Measurements from ENCODE around the gene PGD.

Gene PGD

GRCh38 chr1:10433790-10434189 is 34.9 kb downstream of the PGD start (continued):
- TF ChIP-seq ZNF565 (CRISPR knock-in tag; conservative IDR thresholded peaks at IDR 0.05; ENCODE audit: low read depth) (no peak), BACH2 (CRISPR knock-in tag; IDR thresholded peaks at IDR 0.05; ENCODE audit: borderline replicate concordance) (no peak), CREB5 (CRISPR knock-in tag; IDR thresholded peaks at IDR 0.05; ENCODE audit: low read depth) (no peak), ISL1 (CRISPR knock-in tag; IDR thresholded peaks at IDR 0.05) (no peak), POU6F1 (CRISPR knock-in tag; IDR thresholded peaks at IDR 0.05; ENCODE audit: borderline replicate concordance, low read depth) (no peak), SNAI2 (CRISPR knock-in tag; IDR thresholded peaks at IDR 0.05) (no peak), GLIS3 (CRISPR knock-in tag; IDR thresholded peaks at IDR 0.05) (no peak), TOX (CRISPR knock-in tag; IDR thresholded peaks at IDR 0.05; ENCODE audit: borderline replicate concordance) (no peak)

DNA sequence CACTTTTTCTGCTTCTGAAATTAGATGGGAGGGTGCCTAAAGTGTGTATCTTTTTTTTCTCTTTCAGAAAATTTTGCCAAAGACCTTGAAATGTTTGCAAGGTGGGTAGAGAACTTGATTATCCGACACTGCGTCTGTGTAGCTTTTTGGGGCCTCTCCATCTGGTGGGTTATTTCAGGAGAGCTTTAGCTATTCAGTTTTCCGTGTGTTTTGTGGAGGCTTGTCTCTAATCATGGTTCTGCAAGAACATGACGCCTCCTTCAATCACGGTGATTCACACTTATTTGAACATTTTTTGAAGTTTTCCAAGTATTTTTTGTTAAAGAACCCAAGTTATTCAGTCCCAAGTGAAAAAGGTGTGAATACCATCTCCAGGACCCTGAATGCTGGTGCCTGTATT is 35.7 kb downstream of the PGD start:
- TF ChIP-seq ZC3H10 (CRISPR knock-in tag; IDR thresholded peaks at IDR 0.05), result no peak
- TF ChIP-seq ZFP30 (CRISPR knock-in tag; IDR thresholded peaks at IDR 0.05), result no peak
- TF ChIP-seq, protein P1, sequence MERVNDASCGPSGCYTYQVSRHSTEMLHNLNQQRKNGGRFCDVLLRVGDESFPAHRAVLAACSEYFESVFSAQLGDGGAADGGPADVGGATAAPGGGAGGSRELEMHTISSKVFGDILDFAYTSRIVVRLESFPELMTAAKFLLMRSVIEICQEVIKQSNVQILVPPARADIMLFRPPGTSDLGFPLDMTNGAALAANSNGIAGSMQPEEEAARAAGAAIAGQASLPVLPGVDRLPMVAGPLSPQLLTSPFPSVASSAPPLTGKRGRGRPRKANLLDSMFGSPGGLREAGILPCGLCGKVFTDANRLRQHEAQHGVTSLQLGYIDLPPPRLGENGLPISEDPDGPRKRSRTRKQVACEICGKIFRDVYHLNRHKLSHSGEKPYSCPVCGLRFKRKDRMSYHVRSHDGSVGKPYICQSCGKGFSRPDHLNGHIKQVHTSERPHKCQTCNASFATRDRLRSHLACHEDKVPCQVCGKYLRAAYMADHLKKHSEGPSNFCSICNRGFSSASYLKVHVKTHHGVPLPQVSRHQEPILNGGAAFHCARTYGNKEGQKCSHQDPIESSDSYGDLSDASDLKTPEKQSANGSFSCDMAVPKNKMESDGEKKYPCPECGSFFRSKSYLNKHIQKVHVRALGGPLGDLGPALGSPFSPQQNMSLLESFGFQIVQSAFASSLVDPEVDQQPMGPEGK (CRISPR knock-in tag; IDR thresholded peaks at IDR 0.05; ENCODE audit: borderline replicate concordance), result no peak
- TF ChIP-seq GLIS3 (CRISPR knock-in tag; IDR thresholded peaks at IDR 0.05), result no peak
- no peak for TF ChIP-seq PPARA (CRISPR knock-in tag; IDR thresholded peaks at IDR 0.05; ENCODE audit: borderline replicate concordance)
- TF ChIP-seq ZFP3 (CRISPR knock-in tag; IDR thresholded peaks at IDR 0.05), result no peak
- TF ChIP-seq TSHZ2 (CRISPR knock-in tag; IDR thresholded peaks at IDR 0.05), result no peak
- no peak for TF ChIP-seq CREB5 (CRISPR knock-in tag; IDR thresholded peaks at IDR 0.05; ENCODE audit: low read depth)
- TF ChIP-seq RARB (CRISPR knock-in tag; IDR thresholded peaks at IDR 0.05), result no peak
- no peak for TF ChIP-seq OSR1 (CRISPR knock-in tag; IDR thresholded peaks at IDR 0.05)
- no peak for TF ChIP-seq ZNF70 (CRISPR knock-in tag; IDR thresholded peaks at IDR 0.05)
- no peak for TF ChIP-seq TCF4 (CRISPR knock-in tag; IDR thresholded peaks at IDR 0.05; ENCODE audit: borderline replicate concordance)
- no peak for TF ChIP-seq CSRNP3 (CRISPR knock-in tag; IDR thresholded peaks at IDR 0.05)
- no peak for TF ChIP-seq ZNF8 (CRISPR knock-in tag; IDR thresholded peaks at IDR 0.05)
- no peak for ATAC-seq

DNA sequence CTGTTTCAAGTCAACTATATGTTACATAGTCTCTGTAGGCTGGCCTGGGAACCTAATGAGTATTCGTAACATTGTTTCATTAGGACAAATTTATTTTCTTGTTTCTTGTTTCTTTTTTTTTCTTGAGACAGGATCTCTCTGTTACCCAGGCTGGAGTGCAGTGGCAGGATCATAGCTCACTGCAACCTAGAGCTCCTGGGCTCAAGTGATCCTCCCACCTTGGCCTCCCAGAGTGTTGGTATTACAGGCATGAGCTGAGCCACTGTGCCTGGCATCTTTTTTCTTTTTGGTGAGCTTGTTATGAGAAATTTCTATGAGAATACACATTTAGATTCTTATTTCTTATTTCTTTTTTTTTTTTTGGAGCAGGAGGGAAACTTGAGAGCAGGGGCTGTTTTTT is 38.2 kb downstream of the PGD start:
- TF ChIP-seq ESRRG (CRISPR knock-in tag; IDR thresholded peaks at IDR 0.05), result no peak
- TF ChIP-seq POU6F1 (CRISPR knock-in tag; IDR thresholded peaks at IDR 0.05; ENCODE audit: borderline replicate concordance, low read depth), result no peak
- TF ChIP-seq PPARA (CRISPR knock-in tag; IDR thresholded peaks at IDR 0.05; ENCODE audit: borderline replicate concordance), result no peak
- no peak for TF ChIP-seq ZNF8 (CRISPR knock-in tag; IDR thresholded peaks at IDR 0.05)
- peak; percentile 39; the same call in 1 of the 3 replicates for ATAC-seq
